Measurements from ENCODE around the gene PRR19.
"Not testable (repeated sequence)": the region's sequence is repeated elsewhere in the genome, so short reads cannot be mapped to it uniquely, and the experiment has no call there.

The PRR19 gene

DNA sequence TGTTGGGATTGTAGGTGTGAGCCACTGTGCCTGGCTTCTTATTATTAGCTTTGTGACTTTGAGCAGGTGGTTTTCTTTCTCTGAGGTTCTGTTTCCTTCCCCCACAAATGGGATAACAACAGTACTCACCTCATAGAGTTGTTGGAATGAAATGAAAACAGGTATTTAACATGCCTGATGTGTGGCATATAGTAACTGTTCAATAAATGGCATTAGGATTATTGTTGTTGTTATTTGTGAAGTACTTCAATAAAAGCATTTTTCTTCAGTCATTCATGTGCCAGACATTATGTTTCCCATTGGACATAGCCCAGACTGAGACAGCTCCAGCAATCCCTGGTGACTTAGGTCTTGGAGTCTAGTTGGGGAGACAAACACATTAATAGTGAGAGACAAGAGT lies 25.0 kb downstream of the PRR19 start:
- DNase-seq: no peak

DNA sequence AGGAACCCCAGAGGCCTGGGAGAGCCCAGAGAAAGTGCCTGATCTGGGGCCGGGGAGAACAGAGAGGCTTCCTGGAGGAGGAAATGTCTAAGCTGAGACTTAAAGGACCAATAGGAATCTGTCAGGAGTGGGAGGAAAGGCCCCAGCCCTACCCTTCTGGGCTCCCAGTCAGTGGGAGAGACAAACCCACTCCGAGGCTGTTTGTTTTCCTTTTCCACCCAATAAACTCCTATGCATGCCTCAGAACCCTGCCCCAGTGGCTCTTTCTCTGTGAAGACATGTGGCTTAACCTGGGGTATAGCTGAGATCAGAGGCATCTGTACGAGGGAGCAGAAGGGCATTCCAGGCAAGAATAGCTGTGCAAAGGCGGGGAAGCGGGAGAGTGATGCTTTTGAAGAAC lies 25.4 kb downstream of the PRR19 start:
- no peak for DNase-seq

DNA sequence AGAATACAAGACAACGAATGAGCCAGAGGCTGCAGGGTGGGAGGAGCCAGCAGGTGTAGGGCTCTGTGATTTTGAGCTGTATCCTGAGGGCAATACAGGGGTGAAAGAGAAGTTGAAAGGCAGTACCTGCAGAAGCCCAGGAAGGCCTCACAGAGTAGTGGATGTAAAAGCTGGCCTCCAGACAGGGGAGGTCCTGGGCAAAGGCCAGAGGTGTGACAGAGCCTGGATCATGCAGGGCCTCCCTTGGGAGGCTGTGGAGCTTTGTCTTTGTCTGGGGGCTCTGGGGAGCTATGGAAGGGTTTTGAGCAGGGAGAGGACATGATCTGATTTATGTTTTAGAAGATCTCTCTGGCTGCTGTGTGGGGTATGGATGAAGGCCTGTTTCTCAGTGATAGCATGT lies 26.2 kb downstream of the PRR19 start:
- DNase-seq: no peak

DNA sequence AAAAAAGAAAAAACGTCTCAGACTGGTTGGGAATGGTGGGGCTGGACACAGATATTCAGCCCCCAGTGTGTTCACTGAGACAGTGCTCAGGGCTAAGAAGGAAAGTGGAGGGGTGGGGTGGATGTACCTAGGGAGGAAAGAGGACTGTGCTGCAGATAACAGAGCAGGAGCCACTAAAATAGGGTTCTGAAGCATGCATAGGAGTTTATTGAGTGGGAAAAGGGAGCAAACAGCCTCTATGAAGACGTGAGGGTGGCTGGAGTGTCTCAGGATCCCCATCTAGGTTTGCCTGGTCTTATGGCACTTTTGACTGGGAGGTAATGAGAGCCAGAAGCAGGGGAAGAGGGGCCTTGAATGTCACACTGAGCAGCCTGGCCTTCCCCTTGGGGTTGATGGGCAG lies 26.9 kb downstream of the PRR19 start:
- DNase-seq: no peak

DNA sequence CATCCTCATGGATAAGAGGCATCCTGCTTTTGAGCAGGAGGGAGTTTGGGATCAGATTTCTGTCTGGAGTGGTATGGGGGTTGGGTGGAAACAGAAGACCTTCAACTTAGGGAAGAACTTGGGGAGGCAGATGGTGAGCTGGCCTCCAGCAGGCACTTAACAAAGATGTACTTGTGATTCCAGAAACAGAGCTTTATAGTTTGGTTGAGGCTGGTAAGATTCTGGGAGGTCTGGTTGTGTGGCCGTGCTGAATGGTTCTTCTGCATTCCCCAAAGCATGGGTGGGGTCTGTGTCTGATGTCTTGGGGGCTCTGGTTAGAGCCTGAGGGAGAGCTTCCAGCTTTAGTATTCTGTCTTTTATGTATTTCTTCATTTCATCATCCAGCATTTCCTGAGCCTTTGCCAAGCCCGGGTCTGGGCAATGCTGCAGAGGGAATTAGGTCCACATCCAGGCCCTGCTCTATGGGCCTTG lies 28.3 kb downstream of the PRR19 start:
- DNase-seq: peak; percentile 62

DNA sequence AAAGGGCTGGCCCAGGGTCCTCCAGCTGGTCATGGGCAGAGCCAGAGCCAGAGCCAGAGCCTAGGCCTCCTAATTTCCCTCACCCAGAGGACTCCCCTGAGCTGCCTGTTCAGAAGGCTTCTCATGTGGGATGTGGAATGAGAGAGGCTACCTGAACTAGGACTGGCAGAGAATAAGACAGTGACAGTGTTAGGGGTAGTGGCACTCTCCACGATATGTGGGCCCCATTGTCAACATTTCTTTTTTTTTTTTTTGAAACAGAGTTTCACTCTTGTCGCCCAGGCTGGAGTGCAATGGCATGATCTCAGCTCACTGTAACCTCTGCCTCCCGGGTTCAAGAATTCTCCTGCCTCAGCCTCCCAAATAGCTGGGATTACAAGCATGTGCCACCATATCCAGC lies 29.4 kb downstream of the PRR19 start:
- not testable (repeated sequence) for DNase-seq

DNA sequence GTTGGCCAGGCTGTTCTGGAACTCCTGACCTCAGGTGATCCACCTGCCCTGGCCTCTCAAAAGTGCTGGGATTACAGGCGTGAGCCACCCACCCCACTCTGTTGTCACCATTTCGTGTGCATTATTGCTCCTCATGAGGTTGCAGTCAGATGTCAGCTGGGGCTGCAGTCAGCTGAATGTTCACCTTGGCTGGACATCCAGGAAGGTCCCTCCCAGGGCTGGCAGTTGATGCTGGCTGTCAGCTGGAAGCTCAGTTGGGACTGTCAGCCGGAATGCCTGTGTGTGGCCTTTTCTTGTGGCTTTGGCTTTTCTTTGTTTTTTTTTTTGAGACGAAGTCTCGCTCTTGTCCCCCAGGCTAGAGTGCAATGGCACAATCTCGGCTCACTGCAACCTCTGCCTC lies 30.1 kb downstream of the PRR19 start:
- no peak for DNase-seq

DNA sequence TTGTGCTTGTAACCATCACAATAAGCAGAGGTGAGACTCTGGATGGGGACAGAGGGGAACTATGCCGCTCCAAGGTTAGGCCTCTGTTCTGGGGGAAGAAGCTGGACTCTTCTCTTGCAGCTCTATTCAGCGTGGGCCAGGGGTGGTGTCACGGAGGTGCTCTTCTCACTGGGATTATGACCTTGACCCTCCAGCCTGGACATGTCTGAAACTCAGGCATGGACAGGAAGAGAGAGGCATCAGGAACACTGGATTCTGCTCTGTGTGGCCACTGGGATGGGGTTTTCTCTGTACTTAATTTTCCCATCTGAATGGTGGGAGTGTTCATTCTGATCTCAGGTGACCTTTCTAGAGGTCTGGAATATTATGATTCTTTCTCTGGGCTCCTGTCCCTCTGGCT lies 31.1 kb downstream of the PRR19 start:
- DNase-seq: no peak

DNA sequence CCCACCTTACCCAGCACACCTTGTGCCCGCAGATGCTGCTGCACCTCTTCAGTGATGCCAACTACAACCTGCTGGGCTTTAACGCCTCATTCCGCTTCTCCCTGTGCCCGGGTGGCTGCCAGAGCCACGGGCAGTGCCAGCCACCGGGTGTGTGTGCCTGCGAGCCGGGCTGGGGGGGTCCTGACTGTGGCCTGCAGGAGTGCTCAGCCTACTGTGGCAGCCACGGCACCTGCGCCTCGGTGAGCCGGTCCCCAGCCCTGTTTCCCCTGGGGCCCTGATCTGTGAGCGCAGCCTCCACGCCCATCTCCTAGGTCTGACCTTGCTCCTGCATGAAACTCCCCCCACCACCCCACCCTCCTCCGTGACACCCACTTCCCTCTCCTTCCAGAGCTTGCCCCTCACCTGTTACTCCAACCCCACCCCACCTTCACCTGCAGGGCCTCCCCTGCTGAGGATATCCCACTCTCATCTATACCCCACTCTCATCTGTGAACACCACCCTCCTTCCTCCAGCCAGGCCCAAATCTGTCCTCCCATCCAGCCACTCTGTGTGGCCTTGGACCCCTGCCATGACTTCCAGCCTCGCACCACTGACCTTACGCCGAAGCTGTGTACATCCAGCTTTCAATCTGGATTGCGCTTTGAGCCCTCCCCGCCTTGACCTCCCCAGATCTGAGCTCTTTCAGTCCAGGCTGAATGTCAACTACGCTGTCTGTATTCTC lies 32.2 kb downstream of the PRR19 start:
- DNase-seq: no peak

DNA sequence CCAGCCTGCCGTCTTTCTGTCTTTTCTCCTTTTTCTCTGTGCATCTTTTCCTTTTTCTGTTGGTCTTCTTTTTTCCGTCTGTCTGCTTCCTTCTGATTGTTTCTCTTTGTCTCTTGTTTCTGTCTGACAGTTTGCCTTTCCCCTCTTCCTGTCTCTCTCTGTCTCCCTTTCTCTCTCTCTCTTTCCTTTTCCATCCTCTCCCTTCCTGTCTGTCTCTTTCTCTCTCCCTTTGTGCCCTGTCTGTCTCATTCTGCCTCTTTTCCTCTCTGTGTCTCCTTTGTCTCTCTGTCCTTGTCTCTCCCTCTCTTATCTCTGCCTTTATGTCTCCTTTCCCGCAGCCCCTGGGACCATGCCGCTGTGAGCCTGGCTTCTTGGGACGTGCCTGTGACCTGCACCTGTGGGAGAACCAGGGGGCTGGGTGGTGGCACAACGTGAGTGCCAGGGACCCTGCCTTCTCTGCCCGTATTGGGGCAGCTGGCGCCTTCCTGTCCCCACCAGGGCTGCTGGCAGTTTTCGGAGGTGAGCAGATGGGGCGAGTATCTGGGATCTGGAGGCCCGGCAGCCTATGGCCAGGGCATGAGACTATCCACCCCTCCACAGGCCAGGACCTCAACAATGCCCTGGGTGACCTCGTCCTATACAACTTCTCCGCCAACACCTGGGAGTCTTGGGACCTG lies 32.9 kb downstream of the PRR19 start:
- no peak for DNase-seq

DNA sequence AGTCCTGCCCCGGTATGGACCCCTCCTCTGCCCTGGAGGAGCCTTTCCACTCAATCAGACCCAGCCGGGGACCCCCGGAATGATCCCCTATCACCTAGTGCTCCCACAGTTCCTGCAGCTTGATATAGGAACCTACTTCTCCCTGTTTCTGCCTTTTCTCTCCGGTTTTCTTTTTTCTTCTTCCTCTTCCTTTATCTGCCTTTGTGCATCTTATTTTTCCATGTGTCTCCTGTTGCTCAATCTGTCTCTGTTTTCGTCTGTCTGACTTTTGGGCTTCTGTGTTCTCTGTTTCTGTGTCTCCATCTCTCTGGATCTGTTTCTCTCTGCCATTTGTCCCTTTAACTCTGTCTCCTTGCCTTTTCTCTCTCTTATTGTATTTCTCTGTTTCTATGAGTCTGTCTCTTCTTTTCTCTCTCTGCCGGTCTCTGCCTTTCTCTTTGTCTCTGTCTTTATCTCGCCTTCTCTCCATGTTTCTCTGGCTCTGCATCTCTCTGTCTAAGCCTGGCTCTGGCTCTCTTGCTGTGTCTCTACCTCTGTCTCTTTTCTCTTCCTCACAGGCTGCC lies 33.5 kb downstream of the PRR19 start:
- no peak for DNase-seq

DNA sequence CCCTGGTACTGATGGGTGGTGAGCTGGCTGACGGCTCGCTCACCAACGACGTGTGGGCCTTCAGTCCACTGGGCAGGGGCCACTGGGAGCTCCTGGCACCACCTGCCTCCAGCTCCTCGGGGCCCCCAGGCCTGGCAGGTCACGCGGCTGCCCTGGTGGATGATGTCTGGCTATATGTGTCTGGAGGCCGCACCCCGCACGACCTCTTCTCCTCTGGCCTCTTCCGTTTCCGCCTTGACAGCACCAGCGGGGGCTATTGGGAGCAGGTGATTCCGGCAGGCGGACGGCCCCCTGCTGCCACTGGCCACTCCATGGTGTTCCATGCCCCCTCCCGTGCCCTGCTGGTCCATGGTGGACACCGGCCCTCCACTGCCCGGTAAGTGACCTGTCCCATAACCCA lies 34.0 kb downstream of the PRR19 start:
- DNase-seq: no peak

DNA sequence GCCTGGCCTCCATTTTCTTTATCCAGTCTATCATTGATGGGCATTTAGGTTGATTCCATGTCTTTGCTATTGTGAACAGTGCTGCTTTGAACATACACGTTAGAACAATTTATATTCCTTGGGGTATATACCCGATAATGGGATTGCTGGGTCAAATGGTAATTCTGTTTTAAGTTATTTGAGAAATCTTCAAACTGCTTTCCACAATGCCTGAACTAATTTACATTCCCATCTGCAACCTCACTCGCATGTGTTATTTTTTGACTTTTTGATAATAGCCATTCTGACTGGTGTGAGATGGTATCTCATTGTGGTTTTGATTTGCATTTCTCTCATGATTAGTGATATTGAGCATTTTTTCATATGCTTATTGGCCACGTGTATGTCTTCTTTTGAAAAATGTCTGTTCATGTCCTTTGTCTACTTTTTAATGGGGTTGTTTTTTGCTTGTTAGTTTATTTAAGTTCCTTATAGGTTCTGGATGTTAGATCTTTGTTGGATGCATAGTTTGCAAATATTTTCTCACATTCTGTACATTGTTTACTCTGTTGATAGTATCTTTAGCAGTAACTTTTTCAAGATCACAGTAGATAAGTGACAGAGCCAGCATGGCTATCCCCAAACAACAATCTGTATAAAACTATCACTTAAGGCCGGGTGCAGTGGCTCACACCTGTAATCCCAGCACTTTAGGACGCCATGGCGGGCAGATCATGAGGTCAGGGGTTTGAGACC lies 37.4 kb downstream of the PRR19 start:
- not testable (repeated sequence) for DNase-seq

DNA sequence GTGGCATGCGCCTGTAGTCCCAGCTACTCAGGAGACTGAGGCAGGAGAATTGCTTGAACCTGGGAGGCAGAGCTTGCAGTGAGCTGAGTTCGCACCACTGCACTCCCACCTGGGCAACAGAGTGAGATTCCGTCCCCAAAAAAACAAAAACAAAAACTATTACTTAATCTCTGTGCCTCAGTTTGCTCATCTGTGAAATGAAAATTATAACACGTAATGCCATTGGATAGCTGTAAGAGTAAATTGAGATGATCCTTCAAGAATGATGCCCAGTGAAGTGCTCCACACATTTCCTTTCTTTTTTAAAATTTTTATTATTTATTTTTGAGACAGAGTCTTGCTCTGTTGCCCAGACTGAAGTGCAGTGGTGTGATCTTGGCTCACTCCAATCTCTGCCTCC lies 38.0 kb downstream of the PRR19 start:
- not testable (repeated sequence) for DNase-seq

DNA sequence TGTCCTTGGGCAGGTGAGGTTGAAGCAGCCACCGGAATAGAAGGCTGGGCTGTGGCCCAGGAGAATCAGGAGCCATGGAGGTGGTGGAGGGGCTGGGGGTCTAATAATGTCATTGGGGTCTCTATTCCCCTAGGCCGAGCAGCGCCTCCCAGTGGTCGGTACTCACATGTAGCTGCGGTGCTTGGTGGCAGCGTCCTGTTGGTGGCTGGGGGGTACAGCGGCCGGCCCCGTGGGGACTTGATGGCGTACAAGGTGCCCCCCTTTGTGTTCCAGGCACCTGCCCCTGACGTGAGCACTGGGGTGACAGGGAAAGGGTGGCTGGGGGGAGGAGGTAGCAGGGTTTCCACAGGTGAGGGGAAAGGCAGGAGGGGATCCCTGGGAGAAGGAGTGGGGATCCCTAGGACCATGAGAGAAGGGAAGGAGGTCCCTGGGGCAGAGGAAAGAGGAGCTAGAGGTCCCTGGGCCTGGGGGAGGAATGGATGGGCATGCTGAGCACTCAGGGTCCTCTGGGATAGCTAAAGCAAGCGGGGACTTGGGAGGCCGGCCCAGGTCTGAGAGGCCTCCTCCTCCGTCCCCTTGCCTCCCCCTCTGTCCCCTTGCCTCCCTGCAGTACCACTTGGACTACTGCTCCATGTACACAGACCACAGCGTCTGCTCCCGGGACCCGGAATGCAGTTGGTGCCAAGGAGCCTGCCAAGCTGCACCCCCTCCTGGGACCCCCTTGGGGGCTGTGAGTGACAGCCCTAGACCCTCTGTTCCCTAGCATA lies 41.6 kb downstream of the PRR19 start:
- no peak for DNase-seq

DNA sequence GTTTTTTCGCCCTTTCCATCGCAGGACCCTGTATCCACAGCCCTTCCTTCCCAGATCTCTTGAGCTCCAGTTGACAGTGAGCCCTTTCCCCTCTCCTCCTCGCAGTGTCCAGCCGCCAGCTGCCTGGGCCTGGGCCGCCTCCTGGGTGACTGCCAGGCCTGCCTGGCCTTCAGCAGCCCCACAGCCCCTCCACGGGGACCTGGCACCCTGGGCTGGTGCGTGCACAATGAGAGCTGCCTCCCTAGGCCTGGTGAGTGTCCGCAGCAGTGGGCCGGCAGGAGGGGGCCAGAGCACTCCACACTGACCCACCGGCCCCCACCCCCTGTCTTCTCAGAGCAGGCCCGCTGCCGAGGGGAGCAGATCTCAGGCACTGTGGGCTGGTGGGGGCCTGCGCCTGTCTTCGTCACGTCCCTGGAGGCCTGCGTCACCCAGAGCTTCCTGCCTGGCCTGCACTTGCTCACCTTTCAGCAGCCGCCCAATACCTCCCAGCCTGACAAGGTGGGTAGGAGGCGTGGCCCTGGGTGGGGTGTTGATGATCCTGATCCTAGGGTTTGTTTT lies 42.5 kb downstream of the PRR19 start:
- no peak for DNase-seq

DNA sequence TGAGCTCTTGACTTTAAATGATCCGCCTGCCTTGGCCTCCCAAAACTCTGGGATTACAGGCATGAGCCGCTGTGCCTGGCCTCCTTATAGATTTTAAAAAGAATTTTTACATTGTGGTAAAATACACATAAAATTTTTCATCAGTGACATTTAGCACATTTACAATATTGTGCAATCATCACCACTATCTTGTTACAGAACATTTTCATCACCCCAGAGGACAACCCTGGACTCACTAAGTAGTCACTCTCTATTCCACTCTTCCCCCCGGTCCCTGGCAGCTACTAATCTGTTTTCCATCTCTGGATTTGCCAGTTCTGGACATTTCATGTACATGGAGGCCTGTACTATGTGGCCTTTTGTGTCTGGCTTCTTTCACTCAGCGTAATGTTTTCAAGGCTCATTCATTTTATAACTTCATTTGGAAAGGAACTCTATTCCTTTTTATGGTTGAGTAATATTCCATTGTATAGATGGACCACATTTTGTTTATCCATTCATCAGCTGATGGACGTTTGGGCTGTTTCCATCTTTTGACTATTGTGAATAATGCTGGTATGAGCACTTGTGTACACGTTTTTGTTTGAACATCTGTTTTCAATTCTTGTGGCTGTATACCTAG lies 43.4 kb downstream of the PRR19 start:
- DNase-seq: peak; percentile 35

DNA sequence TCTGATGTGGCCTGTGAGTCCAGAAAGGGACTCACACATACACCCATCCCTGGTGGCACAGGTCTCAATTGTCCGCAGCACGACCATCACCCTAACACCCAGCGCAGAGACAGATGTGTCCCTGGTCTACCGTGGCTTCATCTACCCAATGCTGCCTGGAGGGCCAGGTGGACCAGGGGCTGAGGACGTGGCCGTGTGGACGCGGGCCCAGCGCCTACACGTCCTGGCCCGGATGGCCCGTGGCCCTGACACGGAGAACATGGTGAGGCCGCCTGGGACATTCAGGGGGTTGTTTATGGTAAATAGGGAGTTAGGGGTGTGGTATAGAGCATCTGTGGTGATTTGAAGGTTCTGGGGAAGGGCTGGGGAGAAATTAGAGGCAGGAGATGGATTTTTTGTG lies 46.3 kb downstream of the PRR19 start:
- no peak for DNase-seq

DNA sequence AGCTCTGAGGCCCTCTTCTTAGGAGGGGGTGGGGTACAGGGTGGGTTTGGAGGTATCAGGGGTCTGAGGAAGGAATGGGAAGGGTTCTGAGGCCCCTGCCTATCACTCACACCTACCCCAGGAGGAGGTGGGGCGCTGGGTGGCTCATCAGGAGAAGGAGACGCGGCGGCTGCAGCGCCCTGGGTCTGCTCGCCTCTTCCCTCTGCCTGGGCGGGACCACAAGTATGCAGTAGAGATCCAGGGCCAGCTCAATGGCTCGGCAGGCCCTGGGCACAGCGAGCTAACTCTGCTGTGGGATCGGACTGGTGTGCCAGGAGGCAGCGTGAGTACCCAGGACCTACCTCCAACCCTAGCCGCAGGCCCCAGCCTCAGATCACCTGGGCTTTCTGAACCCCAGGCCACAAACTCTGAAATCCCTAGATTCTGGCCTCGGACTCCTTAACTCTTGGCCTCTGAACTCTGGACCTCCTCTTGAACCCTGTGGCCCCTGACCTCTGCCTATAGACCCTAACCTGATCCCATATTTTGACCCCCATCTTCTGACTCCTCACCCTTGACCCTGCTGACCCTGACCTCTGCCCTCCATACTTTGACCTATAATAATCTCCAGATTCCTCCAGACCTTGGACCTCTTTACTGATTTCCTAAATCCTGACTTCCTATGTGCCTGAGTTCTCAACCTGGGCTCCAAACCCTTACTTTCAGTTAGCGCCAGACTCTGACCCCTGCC lies 47.6 kb downstream of the PRR19 start:
- no peak for DNase-seq

DNA sequence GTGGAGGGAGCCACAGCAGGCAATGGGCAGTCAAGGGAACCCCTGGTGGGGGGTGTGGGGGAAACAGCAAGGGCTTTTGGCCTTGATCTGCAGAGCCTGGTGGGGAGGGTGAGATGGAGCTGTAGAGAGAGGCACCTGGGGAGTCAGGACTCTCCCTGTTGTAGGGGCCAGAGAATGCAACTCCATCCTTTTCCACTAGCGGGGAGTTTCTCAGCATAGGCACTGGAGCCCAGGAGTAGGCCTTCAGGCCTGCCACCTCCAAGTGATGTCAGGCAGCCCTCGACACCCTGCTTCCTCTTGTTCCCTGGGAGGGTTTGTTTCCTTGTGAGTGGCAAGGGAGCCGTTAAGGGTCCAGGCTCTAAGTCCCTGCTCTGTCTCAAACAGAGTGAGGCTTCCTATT lies 48.5 kb downstream of the PRR19 start:
- DNase-seq: no peak

Data from fibroblast of skin of scalp (primary cell).